NCI-H187 treated with DMSO at 0.1 percent for 48 hours (cell line): Measurements from ENCODE around the gene MARCHF10.
A peak's percentile ranks its signal among the peaks of the same experiment; 100 is the strongest.

Source experiments
- DNase-seq: peaks from one replicate; lab custom pipeline; 2025; lab: John Stamatoyannopoulos, UW

The MARCHF10 gene

GRCh38 chr17:62658136-62658920 lies 149.8 kb downstream of the MARCHF10 start:
- no peak for DNase-seq

DNA sequence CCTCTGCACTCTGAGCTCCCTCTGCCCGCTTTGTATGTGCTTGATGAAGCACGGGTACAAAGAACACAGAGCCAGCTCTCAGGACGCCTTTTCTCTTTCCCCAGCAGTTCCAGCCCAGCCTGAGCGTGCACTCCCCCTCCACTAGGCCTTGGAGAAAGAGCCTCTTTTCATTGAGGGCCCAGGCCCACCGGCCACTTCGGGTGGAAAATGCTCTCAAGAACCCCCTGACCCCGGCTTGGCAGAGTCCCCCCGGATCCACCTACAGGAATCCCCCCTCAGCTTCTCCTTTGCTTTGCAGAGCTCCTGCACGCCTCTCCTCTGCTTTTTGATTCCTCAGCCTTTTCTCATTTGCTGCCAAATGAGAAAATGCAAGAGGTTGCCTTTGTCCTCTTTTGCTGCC lies 150.4 kb downstream of the MARCHF10 start:
- no peak for DNase-seq

- no peak for DNase-seq
These were observed 150.9 kb downstream of the MARCHF10 start for GRCh38 chr17:62657145-62657665.

DNA sequence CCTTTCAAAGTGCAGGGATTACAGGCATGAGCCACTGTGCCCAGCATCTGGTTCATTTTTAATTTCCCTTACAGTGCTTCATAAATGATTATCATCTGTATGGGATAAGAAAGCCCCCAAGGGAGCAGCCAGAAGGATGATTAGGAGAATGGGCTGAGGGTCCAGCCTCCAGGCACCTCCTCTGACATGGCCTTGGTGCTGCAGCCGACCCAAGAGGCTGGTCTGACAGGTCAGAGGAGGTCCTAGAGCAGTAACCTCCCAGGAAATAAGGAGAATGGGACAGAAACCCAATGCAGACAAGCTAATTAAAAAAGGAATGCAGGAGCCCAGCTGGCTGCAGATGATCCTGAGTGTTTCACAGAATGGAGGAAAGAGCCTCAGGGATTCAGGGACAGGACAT lies 151.7 kb downstream of the MARCHF10 start:
- no peak for DNase-seq

DNA sequence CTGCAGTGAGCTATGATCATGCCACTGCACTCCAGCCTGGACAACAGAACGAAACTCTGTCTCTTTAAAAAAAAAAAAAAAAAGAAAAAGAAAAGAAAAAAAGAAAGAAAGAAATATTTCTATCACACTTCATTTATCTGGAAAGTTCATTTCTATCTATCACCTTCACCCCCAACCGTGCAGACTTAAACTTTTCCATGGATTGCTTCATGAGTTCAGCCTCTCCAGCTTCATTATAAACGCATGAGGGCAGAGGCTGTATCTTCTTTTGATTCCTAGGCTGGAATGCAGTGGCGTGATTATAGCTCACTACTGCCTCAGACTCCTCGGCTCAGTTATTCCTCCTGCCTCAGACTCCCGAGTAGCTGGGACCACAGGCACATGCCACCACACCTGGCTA lies 152.5 kb downstream of the MARCHF10 start:
- DNase-seq, result no peak

GRCh38 chr17:62653826-62654761 lies 154.0 kb downstream of the MARCHF10 start:
- no peak for DNase-seq

DNA sequence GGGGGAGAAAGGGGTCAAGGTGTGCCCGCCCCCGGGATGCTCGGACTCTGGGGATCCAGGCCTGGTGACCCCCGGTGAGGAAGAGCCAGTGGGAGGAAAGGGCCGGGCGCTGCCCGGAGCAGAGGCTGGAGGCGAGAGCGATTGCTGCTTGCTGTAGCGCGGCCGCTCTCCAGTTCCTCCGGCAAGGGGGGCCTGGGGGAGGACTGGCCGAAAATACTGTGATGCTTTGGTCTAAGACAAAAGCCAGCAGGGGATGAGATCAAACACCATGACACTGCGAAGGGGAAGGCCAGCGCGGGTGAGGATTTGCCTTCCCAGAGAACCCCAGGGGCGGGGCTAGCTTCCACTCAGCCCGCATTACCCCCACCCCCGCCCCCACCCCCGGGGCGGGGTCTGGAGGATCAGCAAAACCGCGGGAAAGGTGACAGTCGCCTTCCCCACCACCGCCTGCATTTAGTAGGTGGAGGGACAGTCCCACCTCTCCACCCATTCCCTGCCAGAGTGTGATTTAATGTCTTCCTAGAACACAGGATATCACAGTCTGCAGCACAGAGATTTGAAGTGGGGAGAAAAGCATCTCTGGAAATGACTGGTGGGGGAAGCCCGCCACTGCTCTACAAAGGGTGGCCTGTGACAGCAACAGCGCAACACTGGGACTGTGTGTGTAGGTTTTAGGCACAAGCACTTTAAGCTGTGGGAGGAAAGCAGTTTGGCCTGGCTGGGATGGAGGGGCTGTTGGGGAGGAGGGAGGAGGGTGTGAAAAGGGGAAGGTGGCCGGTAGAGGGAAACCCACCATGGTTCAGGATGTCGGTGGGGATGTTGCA lies 154.9 kb downstream of the MARCHF10 start:
- peak; percentile 65 for DNase-seq

- no peak for DNase-seq
These were observed 155.7 kb downstream of the MARCHF10 start for GRCh38 chr17:62652251-62653001.
